Adrenal gland (tissue), 5 donors: ENCODE measurements around the gene SDK1.

ENCODE experiments used
- CTCF ChIP-seq, 6 experiments: fragments of 450-650 bp in 4 of 6; fragments of 200-600 bp in 2 of 6; sonication (generic) in 1 of 6; IDR thresholded peaks; 1 replicate in 5 of 6; 2 replicates in 1 of 6; pipeline versions ENCODE4 v1.5.1 to v1.8.0; 2016 to 2021; ENCODE audit warnings: antibody characterized with exemption in 6 of 6, mild to moderate bottlenecking in 2 of 6, moderate library complexity in 1 of 6
- POLR2A ChIP-seq, 2 donors: fragments of 450-650 bp; IDR thresholded peaks; one replicate each; pipeline ENCODE4 v1.6.1; 2017; ENCODE audit warnings: antibody characterized with exemption in 2 of 2, mild to moderate bottlenecking in 2 of 2, moderate library complexity in 1 of 2
- donor health status: DM: no; HTN: no; CAD: no.

- TF ChIP-seq CTCF (IDR thresholded peaks at IDR 0.05): no peak
- no peak for TF ChIP-seq POLR2A (IDR thresholded peaks at IDR 0.05)
Measured at GRCh38 chr7:3695602-3696001, 394.6 kb downstream of the SDK1 start.
